ENCODE data around the gene NUDT7.

Gene NUDT7

DNA sequence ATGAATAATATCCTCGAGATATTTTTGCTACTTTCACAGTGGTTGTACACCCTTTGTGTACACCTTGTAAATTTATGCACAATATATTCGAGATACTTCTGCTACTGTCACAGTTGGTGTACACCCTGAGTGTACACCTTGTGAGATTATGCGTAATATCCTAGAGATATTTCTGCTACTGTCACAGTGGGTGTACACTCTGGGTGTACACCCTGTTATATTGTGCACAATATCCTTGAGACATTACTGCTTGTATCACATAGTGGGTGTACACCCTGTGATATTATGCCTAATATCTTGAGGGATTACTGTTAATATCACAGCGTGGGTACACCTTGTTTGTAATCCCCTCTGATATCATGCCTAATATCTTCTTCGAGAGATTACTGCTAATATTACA lies 7.2 kb upstream of the NUDT7 start:
- no peak for DNase-seq (ENCODE audit: low read depth)
- no peak overlapping the region for H3K4me3 ChIP-seq (ENCODE audit: control insufficient read depth, low read depth, low read length)
- TF ChIP-seq, protein P1, sequence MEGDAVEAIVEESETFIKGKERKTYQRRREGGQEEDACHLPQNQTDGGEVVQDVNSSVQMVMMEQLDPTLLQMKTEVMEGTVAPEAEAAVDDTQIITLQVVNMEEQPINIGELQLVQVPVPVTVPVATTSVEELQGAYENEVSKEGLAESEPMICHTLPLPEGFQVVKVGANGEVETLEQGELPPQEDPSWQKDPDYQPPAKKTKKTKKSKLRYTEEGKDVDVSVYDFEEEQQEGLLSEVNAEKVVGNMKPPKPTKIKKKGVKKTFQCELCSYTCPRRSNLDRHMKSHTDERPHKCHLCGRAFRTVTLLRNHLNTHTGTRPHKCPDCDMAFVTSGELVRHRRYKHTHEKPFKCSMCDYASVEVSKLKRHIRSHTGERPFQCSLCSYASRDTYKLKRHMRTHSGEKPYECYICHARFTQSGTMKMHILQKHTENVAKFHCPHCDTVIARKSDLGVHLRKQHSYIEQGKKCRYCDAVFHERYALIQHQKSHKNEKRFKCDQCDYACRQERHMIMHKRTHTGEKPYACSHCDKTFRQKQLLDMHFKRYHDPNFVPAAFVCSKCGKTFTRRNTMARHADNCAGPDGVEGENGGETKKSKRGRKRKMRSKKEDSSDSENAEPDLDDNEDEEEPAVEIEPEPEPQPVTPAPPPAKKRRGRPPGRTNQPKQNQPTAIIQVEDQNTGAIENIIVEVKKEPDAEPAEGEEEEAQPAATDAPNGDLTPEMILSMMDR (IDR thresholded peaks at IDR 0.05; ENCODE audit: control insufficient read depth, insufficient read depth, low read depth, low read length, missing control alignments) = no peak

DNA sequence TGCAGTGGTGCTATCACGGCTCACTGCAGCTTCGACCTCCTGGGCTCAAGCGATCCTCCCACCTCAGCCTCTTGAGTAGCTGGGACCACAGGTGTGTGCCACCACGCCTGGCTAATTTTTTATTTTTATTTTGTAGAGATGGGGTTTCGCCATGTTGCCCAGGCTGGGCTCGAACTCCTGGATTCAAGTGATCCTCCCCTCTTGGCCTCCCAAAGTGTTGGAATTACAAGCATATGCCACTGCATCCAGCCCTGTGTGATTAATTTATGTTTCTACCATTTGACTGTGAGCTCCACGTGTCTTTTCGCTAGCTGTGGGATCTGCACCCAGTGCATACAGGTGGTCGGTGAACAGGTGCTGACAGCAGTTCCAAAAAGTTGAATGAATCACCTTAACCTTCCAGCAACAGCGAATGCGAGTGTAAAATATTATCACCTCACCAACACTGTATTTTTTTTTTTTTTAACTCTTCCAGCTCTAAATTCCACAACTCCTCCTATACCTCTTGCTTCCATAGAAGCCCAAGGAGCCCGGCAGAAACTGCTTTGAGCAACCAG lies 484 bp upstream of the NUDT7 start:
- H3K4me3 ChIP-seq (ENCODE audit: control insufficient read depth, low read depth, low read length) = no peak overlapping the region
- no peak for DNase-seq (ENCODE audit: low read depth)
- TF ChIP-seq, protein P1 (IDR thresholded peaks at IDR 0.05; ENCODE audit: control insufficient read depth, insufficient read depth, low read depth, low read length, missing control alignments) = no peak

DNA sequence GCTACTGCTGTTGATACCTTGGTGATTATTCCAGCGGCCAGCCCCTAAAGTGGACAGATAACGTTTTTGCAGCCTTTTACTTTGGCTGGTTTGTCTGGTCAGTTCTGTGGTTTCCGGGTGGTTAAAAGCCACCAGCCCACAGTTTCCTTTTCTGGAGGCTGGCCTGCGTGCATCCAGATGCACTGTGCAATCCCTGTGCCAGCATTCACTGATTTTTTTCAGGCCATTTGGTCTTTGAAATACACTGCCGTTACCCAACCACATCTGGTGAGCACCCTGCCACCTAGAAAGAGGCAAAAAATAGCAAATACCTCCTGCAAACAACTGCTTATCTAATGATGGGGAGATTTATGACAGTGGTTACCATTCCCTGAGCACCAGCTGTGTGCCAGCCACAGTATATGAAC lies 797 bp downstream of the NUDT7 start:
- TF ChIP-seq, protein P1 (IDR thresholded peaks at IDR 0.05; ENCODE audit: control insufficient read depth, insufficient read depth, low read depth, low read length, missing control alignments) = no peak
- peak; percentile 34 for DNase-seq (ENCODE audit: low read depth)
- peak overlapping the region; percentile 93 for H3K4me3 ChIP-seq (ENCODE audit: control insufficient read depth, low read depth, low read length)

DNA sequence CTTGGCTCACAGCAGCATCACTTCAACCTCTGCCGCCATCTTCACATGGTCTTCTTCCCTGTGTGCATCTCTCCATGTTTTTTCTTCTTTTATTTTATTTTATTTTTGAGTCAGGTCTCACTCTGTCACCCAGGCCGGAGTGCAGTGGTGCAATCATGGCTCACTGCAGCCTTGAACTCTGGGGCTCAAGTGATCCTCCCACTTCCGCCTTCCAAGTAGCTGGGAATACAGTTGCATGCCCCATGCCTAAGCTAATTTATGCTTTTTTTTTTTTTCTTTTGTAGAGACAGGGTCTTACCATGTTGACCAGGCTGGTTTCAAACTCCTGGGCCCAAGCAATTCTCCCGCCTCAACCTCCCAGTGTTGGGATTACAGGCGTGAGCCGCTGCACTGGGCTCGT lies 1.9 kb downstream of the NUDT7 start:
- no peak overlapping the region for H3K4me3 ChIP-seq (ENCODE audit: control insufficient read depth, low read depth, low read length)
- no peak for DNase-seq (ENCODE audit: low read depth)
- TF ChIP-seq, protein P1 (IDR thresholded peaks at IDR 0.05; ENCODE audit: control insufficient read depth, insufficient read depth, low read depth, low read length, missing control alignments) = no peak

DNA sequence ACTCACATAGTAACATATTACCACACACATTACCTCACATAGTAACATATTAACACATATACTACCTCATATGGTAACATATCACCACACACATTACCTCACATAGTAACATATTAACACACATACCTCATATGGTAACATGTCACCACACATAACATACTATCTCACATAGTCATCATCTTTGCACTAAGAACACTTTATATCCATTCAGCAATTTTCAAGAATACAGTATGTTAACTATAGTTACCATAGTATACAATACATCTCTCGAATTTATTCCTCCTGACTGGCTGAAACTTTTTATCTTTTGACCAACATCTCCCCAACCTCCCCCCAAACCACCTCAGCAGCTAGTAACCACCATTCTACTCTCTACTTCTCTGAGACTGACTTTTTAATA lies 7.6 kb downstream of the NUDT7 start:
- TF ChIP-seq, protein P1 (IDR thresholded peaks at IDR 0.05; ENCODE audit: control insufficient read depth, insufficient read depth, low read depth, low read length, missing control alignments) = no peak
- H3K4me3 ChIP-seq (ENCODE audit: control insufficient read depth, low read depth, low read length) = no peak overlapping the region
- no peak for DNase-seq (ENCODE audit: low read depth)

DNA sequence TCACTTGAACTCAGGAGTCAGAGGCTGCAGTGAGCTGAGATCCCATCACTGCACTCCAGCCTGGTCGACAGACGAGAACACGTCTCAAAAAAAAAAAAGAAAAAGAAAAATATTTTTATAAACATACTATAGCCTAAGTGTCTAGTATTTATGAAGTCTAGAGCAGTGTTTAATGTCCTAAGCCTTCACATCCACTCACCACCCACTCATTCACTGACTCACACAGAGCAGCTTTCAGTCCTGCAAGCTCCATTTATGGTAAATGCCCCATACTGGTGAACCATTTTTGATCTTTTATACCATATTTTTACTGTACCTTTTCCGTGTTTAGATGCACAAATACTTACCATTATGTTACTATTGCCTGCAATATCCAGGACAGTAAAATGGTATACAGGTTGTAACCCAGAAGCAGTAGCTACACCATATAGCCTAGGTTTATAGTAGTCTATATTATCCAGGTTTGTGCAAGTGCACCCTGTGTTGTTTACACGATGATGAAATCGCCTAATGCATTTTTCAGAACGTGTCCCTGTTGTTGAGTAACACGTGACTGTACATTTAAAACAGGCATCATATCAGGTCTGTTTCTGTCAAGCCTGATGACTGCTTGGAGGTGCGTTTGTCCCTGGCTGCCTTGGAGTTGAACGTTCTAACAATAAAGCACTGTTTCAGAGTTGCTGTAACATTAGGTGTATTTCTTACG lies 10.1 kb downstream of the NUDT7 start:
- DNase-seq (ENCODE audit: low read depth) = no peak
- H3K4me3 ChIP-seq (ENCODE audit: control insufficient read depth, low read depth, low read length) = no peak overlapping the region
- TF ChIP-seq, protein P1 (IDR thresholded peaks at IDR 0.05; ENCODE audit: control insufficient read depth, insufficient read depth, low read depth, low read length, missing control alignments) = no peak
